ENCODE results near the gene MSS51.
"Not testable (repeated sequence)": the region's sequence is repeated elsewhere in the genome, so short reads cannot be mapped to it uniquely, and the experiment has no call there.

The MSS51 gene

GRCh38 chr10:73399063-73399462, 34.3 kb downstream of the MSS51 start:
- Mint-ChIP-seq H3K27me3 (ENCODE audit: low read depth) (no peaks in the 10 kb centered on the region), H3K27ac (no peak overlapping the region), H3K36me3 (ENCODE audit: low read depth) (peaks cover 21% of the 10 kb centered on the region), H3K4me3 (no peak overlapping the region), H3K9me3 (no peaks in the 10 kb centered on the region), H3K4me1 (no peaks in the 10 kb centered on the region)
- TF ChIP-seq, protein P1, sequence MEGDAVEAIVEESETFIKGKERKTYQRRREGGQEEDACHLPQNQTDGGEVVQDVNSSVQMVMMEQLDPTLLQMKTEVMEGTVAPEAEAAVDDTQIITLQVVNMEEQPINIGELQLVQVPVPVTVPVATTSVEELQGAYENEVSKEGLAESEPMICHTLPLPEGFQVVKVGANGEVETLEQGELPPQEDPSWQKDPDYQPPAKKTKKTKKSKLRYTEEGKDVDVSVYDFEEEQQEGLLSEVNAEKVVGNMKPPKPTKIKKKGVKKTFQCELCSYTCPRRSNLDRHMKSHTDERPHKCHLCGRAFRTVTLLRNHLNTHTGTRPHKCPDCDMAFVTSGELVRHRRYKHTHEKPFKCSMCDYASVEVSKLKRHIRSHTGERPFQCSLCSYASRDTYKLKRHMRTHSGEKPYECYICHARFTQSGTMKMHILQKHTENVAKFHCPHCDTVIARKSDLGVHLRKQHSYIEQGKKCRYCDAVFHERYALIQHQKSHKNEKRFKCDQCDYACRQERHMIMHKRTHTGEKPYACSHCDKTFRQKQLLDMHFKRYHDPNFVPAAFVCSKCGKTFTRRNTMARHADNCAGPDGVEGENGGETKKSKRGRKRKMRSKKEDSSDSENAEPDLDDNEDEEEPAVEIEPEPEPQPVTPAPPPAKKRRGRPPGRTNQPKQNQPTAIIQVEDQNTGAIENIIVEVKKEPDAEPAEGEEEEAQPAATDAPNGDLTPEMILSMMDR (IDR thresholded peaks at IDR 0.05; ENCODE audit: unreplicated experiment in 3 of 3) = no peak

- Mint-ChIP-seq H3K9me3 (peaks cover under 1% of the 10 kb centered on the region), H3K4me1 (no peaks in the 10 kb centered on the region), H3K27me3 (ENCODE audit: low read depth) (no peaks in the 10 kb centered on the region), H3K4me3 (no peak overlapping the region), H3K27ac (no peak overlapping the region), H3K36me3 (ENCODE audit: low read depth) (peaks cover 29% of the 10 kb centered on the region)
- TF ChIP-seq, protein P1 (IDR thresholded peaks at IDR 0.05; ENCODE audit: unreplicated experiment in 3 of 3) = no peak
These were observed 35.3 kb downstream of the MSS51 start for GRCh38 chr10:73398024-73398423.

DNA sequence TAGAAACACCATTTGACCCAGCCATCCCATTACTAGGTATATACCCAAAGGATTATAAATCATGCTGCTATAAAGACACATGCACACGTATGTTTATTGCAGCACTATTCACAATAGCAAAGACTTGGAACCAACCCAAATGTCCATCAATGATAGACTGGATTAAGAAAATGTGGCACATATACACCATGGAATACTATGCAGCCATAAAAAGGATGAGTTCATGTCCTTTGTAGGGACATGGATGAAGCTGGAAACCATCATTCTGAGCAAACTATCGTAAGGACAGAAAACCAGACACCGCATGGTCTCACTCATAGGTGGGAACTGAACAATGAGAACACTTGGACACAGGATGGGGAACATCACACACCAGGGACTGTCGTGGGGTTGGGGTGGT, 39.0 kb downstream of the MSS51 start:
- H3K9me3 Mint-ChIP-seq; H3K27ac Mint-ChIP-seq; H3K4me1 Mint-ChIP-seq; H3K4me3 Mint-ChIP-seq; H3K27me3 Mint-ChIP-seq (ENCODE audit: low read depth): not testable (repeated sequence)
- H3K36me3 Mint-ChIP-seq (ENCODE audit: low read depth) = peaks cover 53% of the 10 kb centered on the region

DNA sequence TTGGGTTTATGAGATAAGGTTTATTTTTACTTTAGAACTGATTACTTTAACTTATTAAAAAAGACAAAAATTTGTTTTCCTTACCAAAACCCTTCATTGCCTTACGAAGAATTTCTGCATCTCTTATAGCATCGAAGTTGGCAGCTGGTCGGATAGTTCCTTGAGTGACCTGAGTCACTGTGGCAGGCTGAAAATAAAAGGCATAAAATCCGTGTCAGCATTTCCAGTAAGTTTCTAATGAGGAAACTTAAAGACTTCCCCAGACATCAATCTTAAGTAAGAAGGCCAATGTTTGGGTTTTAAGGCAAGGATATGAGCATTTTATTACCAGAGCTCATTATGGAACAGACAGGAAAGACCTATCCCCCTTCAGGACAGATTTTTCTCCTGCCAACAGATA, 45.1 kb downstream of the MSS51 start:
- TF ChIP-seq, protein P1 (IDR thresholded peaks at IDR 0.05; ENCODE audit: unreplicated experiment in 3 of 3) = no peak
- H3K9me3 Mint-ChIP-seq = peaks cover 3% of the 10 kb centered on the region

GRCh38 chr10:73386583-73386982, 46.8 kb downstream of the MSS51 start:
- H3K36me3 Mint-ChIP-seq (ENCODE audit: low read depth) = peaks cover 57% of the 10 kb centered on the region
- H3K27me3 Mint-ChIP-seq (ENCODE audit: low read depth) = no peaks in the 10 kb centered on the region
- H3K27ac Mint-ChIP-seq = no peak overlapping the region
- no peaks in the 10 kb centered on the region for H3K9me3 Mint-ChIP-seq
- TF ChIP-seq, protein P1 (IDR thresholded peaks at IDR 0.05; ENCODE audit: unreplicated experiment in 3 of 3) = no peak
- no peak overlapping the region for H3K4me3 Mint-ChIP-seq
- no peaks in the 10 kb centered on the region for H3K4me1 Mint-ChIP-seq

More for the DNA sequence above, 45.1 kb downstream of the MSS51 start:
- Mint-ChIP-seq H3K4me3 (no peak overlapping the region), H3K36me3 (ENCODE audit: low read depth) (peaks cover 62% of the 10 kb centered on the region), H3K4me1 (no peaks in the 10 kb centered on the region), H3K27me3 (ENCODE audit: low read depth) (no peaks in the 10 kb centered on the region), H3K27ac (no peak overlapping the region)

GRCh38 chr10:73379064-73379748, 54.2 kb downstream of the MSS51 start:
- H3K4me3 Mint-ChIP-seq = no peak overlapping the region
- no peaks in the 10 kb centered on the region for H3K27me3 Mint-ChIP-seq (ENCODE audit: low read depth)
- no peaks in the 10 kb centered on the region for H3K4me1 Mint-ChIP-seq
- TF ChIP-seq, protein P1 (IDR thresholded peaks at IDR 0.05; ENCODE audit: unreplicated experiment in 3 of 3) = no peak
- no peaks in the 10 kb centered on the region for H3K9me3 Mint-ChIP-seq
- H3K27ac Mint-ChIP-seq = no peak overlapping the region
- peaks cover 53% of the 10 kb centered on the region for H3K36me3 Mint-ChIP-seq (ENCODE audit: low read depth)

Data from nephron (organoid).